MM.1S (cell line): ENCODE data around the gene TIMP4.

ENCODE experiments used
- EZH2 ChIP-seq: fragments of 300-600 bp; sonication (generic); optimal IDR thresholded peaks from 2 replicates; pipeline ENCODE3; 2017; ENCODE audit warnings: low read depth, mild to moderate bottlenecking, antibody characterized with exemption, low read length, mixed read lengths
- EZH2phosphoT487 ChIP-seq: fragments of 300-600 bp; sonication (generic); IDR thresholded peaks from 2 replicates; pipeline ENCODE4 v1.6.1; 2018; ENCODE audit warnings: antibody characterized with exemption, low read length
- TF ChIP-seq, protein P1 (sequence below): fragments of 300-600 bp; sonication (generic); IDR thresholded peaks from 2 replicates; pipeline ENCODE4 v1.5.1; 2016; ENCODE audit warnings: antibody characterized with exemption, low read length, mixed read lengths

DNA sequence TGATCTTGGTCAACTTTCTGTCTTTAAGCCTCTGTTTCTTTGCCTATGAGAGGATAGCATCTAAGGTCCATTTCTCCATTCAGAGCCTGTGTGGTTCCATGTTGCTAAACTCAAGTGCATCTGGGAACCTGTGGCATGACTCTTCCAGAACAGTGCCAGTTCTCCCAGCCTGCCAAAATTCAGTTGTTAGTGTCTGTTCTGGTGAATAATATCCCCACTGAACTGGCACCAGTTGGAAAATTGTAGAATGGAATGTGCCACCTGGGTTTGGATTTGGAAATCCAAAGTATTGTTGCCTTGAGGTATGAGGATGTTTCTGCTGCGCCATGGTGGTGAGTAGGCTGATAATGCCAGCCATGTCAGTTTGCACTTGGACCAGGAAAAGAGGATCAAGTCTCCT lies 31.3 kb downstream of the TIMP4 start:
- no peak for TF ChIP-seq EZH2phosphoT487
- TF ChIP-seq, protein P1, sequence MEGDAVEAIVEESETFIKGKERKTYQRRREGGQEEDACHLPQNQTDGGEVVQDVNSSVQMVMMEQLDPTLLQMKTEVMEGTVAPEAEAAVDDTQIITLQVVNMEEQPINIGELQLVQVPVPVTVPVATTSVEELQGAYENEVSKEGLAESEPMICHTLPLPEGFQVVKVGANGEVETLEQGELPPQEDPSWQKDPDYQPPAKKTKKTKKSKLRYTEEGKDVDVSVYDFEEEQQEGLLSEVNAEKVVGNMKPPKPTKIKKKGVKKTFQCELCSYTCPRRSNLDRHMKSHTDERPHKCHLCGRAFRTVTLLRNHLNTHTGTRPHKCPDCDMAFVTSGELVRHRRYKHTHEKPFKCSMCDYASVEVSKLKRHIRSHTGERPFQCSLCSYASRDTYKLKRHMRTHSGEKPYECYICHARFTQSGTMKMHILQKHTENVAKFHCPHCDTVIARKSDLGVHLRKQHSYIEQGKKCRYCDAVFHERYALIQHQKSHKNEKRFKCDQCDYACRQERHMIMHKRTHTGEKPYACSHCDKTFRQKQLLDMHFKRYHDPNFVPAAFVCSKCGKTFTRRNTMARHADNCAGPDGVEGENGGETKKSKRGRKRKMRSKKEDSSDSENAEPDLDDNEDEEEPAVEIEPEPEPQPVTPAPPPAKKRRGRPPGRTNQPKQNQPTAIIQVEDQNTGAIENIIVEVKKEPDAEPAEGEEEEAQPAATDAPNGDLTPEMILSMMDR: no peak
- no peak for TF ChIP-seq EZH2
